Neural progenitor cell (in vitro differentiated cells): ENCODE results near the gene NCF2. TPM values are rescaled to one million over a fixed set of nuclear protein-coding genes. Genes with fewer than 3 reads are reported as not detected.

Source experiments
- DNase-seq: peaks from one replicate; pipeline ENCODE4 v3.0.0-alpha.2; 2016; ENCODE audit warnings: low spot score
- H2AFZ ChIP-seq: fragments of 200-600 bp; sonication (generic); replicated peaks from 2 replicates; pipeline ENCODE4 v1.6.1; 2016; ENCODE audit warnings: antibody characterized with exemption
- H3F3A ChIP-seq: fragments of 200-600 bp; sonication (generic); 2 replicates; pipeline ENCODE4 v1.6.1; 2016; ENCODE audit warnings: antibody characterized with exemption, low read depth
- H3K27ac ChIP-seq: fragments of 200-600 bp; sonication (generic); 2 replicates; pipeline ENCODE4 v1.5.1; 2016; ENCODE audit warnings: mild to moderate bottlenecking
- H3K27me3 ChIP-seq: fragments of 200-600 bp; sonication (generic); 2 replicates; pipeline ENCODE4 v1.6.1; 2016; ENCODE audit warnings: mild to moderate bottlenecking, moderate library complexity
- H3K36me3 ChIP-seq: fragments of 200-600 bp; sonication (generic); 2 replicates; pipeline ENCODE4 v1.5.1; 2016
- H3K4me1 ChIP-seq: fragments of 200-600 bp; sonication (generic); 2 replicates; pipeline ENCODE4 v1.6.1; 2016; ENCODE audit warnings: mixed run types
- H3K4me2 ChIP-seq: fragments of 200-600 bp; sonication (generic); 2 replicates; pipeline ENCODE4 v1.6.1; 2016
- H3K4me3 ChIP-seq: fragments of 200-600 bp; sonication (generic); 2 replicates; pipeline ENCODE4 v1.5.1; 2016
- H3K79me2 ChIP-seq: fragments of 200-600 bp; sonication (generic); 2 replicates; pipeline ENCODE4 v1.6.1; 2016; ENCODE audit warnings: low read depth
- H3K9ac ChIP-seq: fragments of 200-600 bp; sonication (generic); 2 replicates; pipeline ENCODE4 v1.6.1; 2016
- H3K9me3 ChIP-seq: fragments of 200-600 bp; sonication (generic); 2 replicates; pipeline ENCODE4 v1.5.1; 2016; ENCODE audit warnings: low read depth
- H4K20me1 ChIP-seq: fragments of 200-600 bp; sonication (generic); 2 replicates; pipeline ENCODE4 v1.6.1; 2016; ENCODE audit warnings: low read depth
- H3K27ac Mint-ChIP-seq: 3 replicates; pipeline ENCODE4 v1.8.0; 2021; ENCODE audit warnings: mixed read lengths
- H3K27me3 Mint-ChIP-seq: 2 replicates; pipeline ENCODE4 v1.8.0; 2022; ENCODE audit warnings: low read depth, mild to moderate bottlenecking, inconsistent platforms, moderate library complexity, mixed read lengths; ENCODE audit not compliant: insufficient read depth
- H3K36me3 Mint-ChIP-seq: 3 replicates; pipeline ENCODE4 v1.8.0; 2021; ENCODE audit warnings: mixed read lengths
- H3K4me1 Mint-ChIP-seq: 3 replicates; pipeline ENCODE4 v1.8.0; 2021; ENCODE audit warnings: mixed read lengths
- H3K4me3 Mint-ChIP-seq: 3 replicates; pipeline ENCODE4 v1.8.0; 2021; ENCODE audit warnings: mild to moderate bottlenecking, moderate library complexity, mixed read lengths
- H3K9me3 Mint-ChIP-seq: 3 replicates; pipeline ENCODE4 v1.8.0; 2020; ENCODE audit warnings: mixed read lengths
- CTCF ChIP-seq: fragments of 200-600 bp; sonication (generic); IDR thresholded peaks from 2 replicates; pipeline ENCODE4 v1.5.1; 2017; ENCODE audit warnings: antibody characterized with exemption, mild to moderate bottlenecking
- EZH2 ChIP-seq: fragments of 200-600 bp; sonication (generic); IDR thresholded peaks from 2 replicates; pipeline ENCODE4 v1.6.1; 2017; ENCODE audit warnings: antibody characterized with exemption, mild to moderate bottlenecking, moderate library complexity
- EZH2phosphoT487 ChIP-seq: fragments of 200-600 bp; sonication (generic); IDR thresholded peaks from 2 replicates; pipeline ENCODE4 v1.6.1; 2017; ENCODE audit warnings: antibody characterized with exemption
- total RNA-seq: library from RNA; depleted of rRNA; stranded (reverse); fragments of >200 nt; gene quantifications from 2 replicates; pipeline ENCODE4 v1.2.3, GENCODE V29; 2015; ENCODE audit warnings: low replicate concordance

The NCF2 gene
- total RNA-seq, 1 donor from 2014 or later: not detected

- Histone ChIP-seq H3K27me3 (no peaks in the 10 kb centered on the region), H3K4me1 (peaks cover 33% of the 10 kb centered on the region), H3K9ac (no peak overlapping the region), H4K20me1 (peaks cover 39% of the 10 kb centered on the region), H3F3A (peaks cover 72% of the 10 kb centered on the region), H3K79me2 (no peaks in the 10 kb centered on the region), H3K36me3 (peaks cover 48% of the 10 kb centered on the region), H2AFZ (no peak overlapping the region), H3K4me3 (no peak overlapping the region), H3K9me3 (no peaks in the 10 kb centered on the region), H3K27ac (no peak overlapping the region), H3K4me2 (no peak overlapping the region)
- H3K9me3 Mint-ChIP-seq: no peaks in the 10 kb centered on the region
- peak; percentile 4 for DNase-seq
- H3K4me3 Mint-ChIP-seq: no peak overlapping the region
- H3K27me3 Mint-ChIP-seq: no peaks in the 10 kb centered on the region
- H3K27ac Mint-ChIP-seq: no peak overlapping the region
- TF ChIP-seq EZH2phosphoT487 (no peak), EZH2 (no peak), CTCF (no peak)
- peaks cover 34% of the 10 kb centered on the region for H3K36me3 Mint-ChIP-seq
- peaks cover 39% of the 10 kb centered on the region for H3K4me1 Mint-ChIP-seq
These were observed 45.5 kb downstream of the NCF2 start for GRCh38 chr1:183544598-183545297.

GRCh38 chr1:183543619-183544204 lies 46.5 kb downstream of the NCF2 start:
- Histone ChIP-seq H3K9me3 (no peaks in the 10 kb centered on the region), H3K4me3 (no peak overlapping the region), H3K4me2 (no peak overlapping the region), H3K27me3 (no peaks in the 10 kb centered on the region), H4K20me1 (peaks cover 29% of the 10 kb centered on the region), H3K36me3 (peaks cover 43% of the 10 kb centered on the region), H3K79me2 (no peaks in the 10 kb centered on the region), H3K4me1 (peaks cover 25% of the 10 kb centered on the region), H3F3A (peaks cover 72% of the 10 kb centered on the region), H3K9ac (no peak overlapping the region), H3K27ac (no peak overlapping the region), H2AFZ (no peak overlapping the region)
- TF ChIP-seq EZH2phosphoT487: no peak
- TF ChIP-seq CTCF: peak; percentile 68
- no peak overlapping the region for H3K4me3 Mint-ChIP-seq
- DNase-seq: peak; percentile 60
- H3K36me3 Mint-ChIP-seq: peaks cover 32% of the 10 kb centered on the region
- no peaks in the 10 kb centered on the region for H3K27me3 Mint-ChIP-seq
- no peak overlapping the region for H3K27ac Mint-ChIP-seq
- no peaks in the 10 kb centered on the region for H3K9me3 Mint-ChIP-seq
- H3K4me1 Mint-ChIP-seq: peaks cover 34% of the 10 kb centered on the region

- no peaks in the 10 kb centered on the region for H3K27me3 ChIP-seq
- no peak overlapping the region for H3K4me3 Mint-ChIP-seq
These were observed 52.9 kb downstream of the NCF2 start for GRCh38 chr1:183537405-183537804.

More at GRCh38 chr1:183537405-183537804, 52.9 kb downstream of the NCF2 start:
- no peaks in the 10 kb centered on the region for H3K9me3 Mint-ChIP-seq
- H3K27ac Mint-ChIP-seq: no peak overlapping the region
- peaks cover 54% of the 10 kb centered on the region for H3K36me3 ChIP-seq
- no peaks in the 10 kb centered on the region for H3K79me2 ChIP-seq
- no peak overlapping the region for H3K27ac ChIP-seq
- TF ChIP-seq CTCF (no peak), EZH2phosphoT487 (no peak), EZH2 (no peak)
- no peak for DNase-seq
- no peaks in the 10 kb centered on the region for H4K20me1 ChIP-seq
- H2AFZ ChIP-seq: no peak overlapping the region
- H3K36me3 Mint-ChIP-seq: peaks cover 30% of the 10 kb centered on the region
- H3K27me3 Mint-ChIP-seq: no peaks in the 10 kb centered on the region
- H3K4me1 Mint-ChIP-seq: no peaks in the 10 kb centered on the region
- no peaks in the 10 kb centered on the region for H3K4me1 ChIP-seq
- no peak overlapping the region for H3K4me2 ChIP-seq
- peaks cover 18% of the 10 kb centered on the region for H3F3A ChIP-seq
- no peak overlapping the region for H3K4me3 ChIP-seq
- H3K9me3 ChIP-seq: no peaks in the 10 kb centered on the region
- H3K9ac ChIP-seq: no peak overlapping the region
